OCI-LY1 (cell line): ENCODE data around the gene GLT1D1.

ENCODE experiments used
- H2AFZ ChIP-seq: fragments of 200-600 bp; sonication (generic), shearing (Covaris generic); 2 replicates; pipeline ENCODE4 v1.6.0; 2014; ENCODE audit warnings: antibody characterized with exemption, mild to moderate bottlenecking, low read length
- H3F3A ChIP-seq: fragments of 200-600 bp; sonication (generic), shearing (Covaris generic); 2 replicates; pipeline ENCODE4 v1.6.0; 2014; ENCODE audit warnings: mild to moderate bottlenecking, antibody characterized with exemption, low read length, moderate library complexity; ENCODE audit not compliant: insufficient read depth
- H3K27ac ChIP-seq: fragments of 200-600 bp; sonication (generic); 2 replicates; pipeline ENCODE4 v1.5.1; 2014; ENCODE audit warnings: low read length, mixed run types, mild to moderate bottlenecking, low read depth; ENCODE audit not compliant: poor library complexity, severe bottlenecking
- H3K27me3 ChIP-seq: fragments of 200-600 bp; sonication (generic); 2 replicates; pipeline ENCODE4 v1.6.0; 2014; ENCODE audit warnings: antibody characterized with exemption, mild to moderate bottlenecking, low read length, moderate library complexity; ENCODE audit not compliant: insufficient read depth
- H3K36me3 ChIP-seq: fragments of 200-600 bp; sonication (generic); 2 replicates; pipeline ENCODE4 v1.6.1; 2014; ENCODE audit warnings: mild to moderate bottlenecking, antibody characterized with exemption, low read length, moderate library complexity, mixed read lengths; ENCODE audit not compliant: insufficient read depth
- H3K4me1 ChIP-seq: fragments of 200-600 bp; sonication (generic); 2 replicates; pipeline ENCODE4 v1.5.1; 2014; ENCODE audit warnings: mild to moderate bottlenecking, low read length, moderate library complexity; ENCODE audit not compliant: insufficient read depth, severe bottlenecking
- H3K4me2 ChIP-seq: fragments of 200-600 bp; sonication (generic), shearing (Covaris generic); 2 replicates; pipeline ENCODE4 v1.6.1; 2014; ENCODE audit warnings: low read length
- H3K4me3 ChIP-seq: fragments of 200-600 bp; sonication (generic); 2 replicates; pipeline ENCODE4 v1.5.1; 2014; ENCODE audit warnings: low read length, low read depth, mild to moderate bottlenecking, mixed read lengths; ENCODE audit not compliant: poor library complexity, severe bottlenecking
- H3K79me2 ChIP-seq: fragments of 200-600 bp; shearing (Covaris generic); 2 replicates; pipeline ENCODE4 v1.6.1; 2016; ENCODE audit warnings: mixed run types, low read length, mixed read lengths; ENCODE audit not compliant: insufficient read depth
- H3K9ac ChIP-seq: fragments of 200-600 bp; sonication (generic), shearing (Covaris generic); 2 replicates; pipeline ENCODE4 v1.6.1; 2014; ENCODE audit warnings: mild to moderate bottlenecking, low read length, mixed read lengths
- H3K9me2 ChIP-seq: fragments of 200-600 bp; sonication (generic), shearing (Covaris generic); 2 replicates; pipeline ENCODE4 v1.6.1; 2014; ENCODE audit warnings: low read depth, mild to moderate bottlenecking, low read length, mixed read lengths
- H3K9me3 ChIP-seq: fragments of 200-600 bp; shearing (Covaris generic); 2 replicates; pipeline ENCODE4 v1.6.1; 2014; ENCODE audit warnings: low read length, mixed read lengths
- H4K20me1 ChIP-seq: fragments of 200-600 bp; sonication (generic), shearing (Covaris generic); 2 replicates; pipeline ENCODE4 v1.6.0; 2016; ENCODE audit warnings: mild to moderate bottlenecking, low read length; ENCODE audit not compliant: insufficient read depth
- CTCF ChIP-seq: fragments of 200-600 bp; sonication (generic), shearing (Covaris generic); IDR thresholded peaks from 2 replicates; pipeline ENCODE4 v1.5.1; 2017; ENCODE audit warnings: mild to moderate bottlenecking, antibody characterized with exemption, low read length, moderate library complexity, mixed read lengths
- EZH2 ChIP-seq: fragments of 200-600 bp; sonication (generic), shearing (Covaris generic); IDR thresholded peaks from 2 replicates; pipeline ENCODE4 v1.8.0; 2017; ENCODE audit warnings: borderline replicate concordance, mixed run types, mild to moderate bottlenecking, antibody characterized with exemption, low read length, moderate library complexity, mixed read lengths

GLT1D1 gene

GRCh38 chr12:128819293-128820144, 33.8 kb upstream of the GLT1D1 start:
- H3K9ac ChIP-seq: no peak overlapping the region
- peak overlapping the region; percentile 64 for H3K4me2 ChIP-seq
- peaks cover 14% of the 10 kb centered on the region for H3K36me3 ChIP-seq
- H2AFZ ChIP-seq: no peak overlapping the region
- no peaks in the 10 kb centered on the region for H3K9me2 ChIP-seq
- H3K4me3 ChIP-seq: no peak overlapping the region
- TF ChIP-seq EZH2 (no peak), CTCF (no peak)
- H3K79me2 ChIP-seq: peaks cover 56% of the 10 kb centered on the region
- peaks cover 78% of the 10 kb centered on the region for H3K4me1 ChIP-seq
- H3K9me3 ChIP-seq: no peaks in the 10 kb centered on the region
- H3K27me3 ChIP-seq: no peaks in the 10 kb centered on the region
- H3F3A ChIP-seq: no peaks in the 10 kb centered on the region
- H4K20me1 ChIP-seq: no peaks in the 10 kb centered on the region
- H3K27ac ChIP-seq: peak overlapping the region; percentile 91

- Histone ChIP-seq H3K4me2 (peak overlapping the region; percentile 64), H3K9me2 (no peaks in the 10 kb centered on the region), H3K9ac (peak overlapping the region; percentile 50; the same call in 1 of the 2 replicates), H3K36me3 (peaks cover 7% of the 10 kb centered on the region; the same call in 1 of the 2 replicates), H3K27me3 (no peaks in the 10 kb centered on the region), H4K20me1 (no peaks in the 10 kb centered on the region), H3K79me2 (peaks cover 48% of the 10 kb centered on the region), H3F3A (no peaks in the 10 kb centered on the region), H2AFZ (no peak overlapping the region), H3K4me1 (peaks cover 83% of the 10 kb centered on the region), H3K9me3 (no peaks in the 10 kb centered on the region), H3K4me3 (peak overlapping the region; percentile 42), H3K27ac (peak overlapping the region; percentile 91)
- no peak for TF ChIP-seq EZH2
- no peak for TF ChIP-seq CTCF
These were observed 33.0 kb upstream of the GLT1D1 start for GRCh38 chr12:128820253-128820652.

GRCh38 chr12:128820723-128821432, 32.4 kb upstream of the GLT1D1 start:
- Histone ChIP-seq H2AFZ (no peak overlapping the region), H3K36me3 (peaks cover 7% of the 10 kb centered on the region; the same call in 1 of the 2 replicates), H3F3A (no peaks in the 10 kb centered on the region), H3K4me3 (peak overlapping the region; percentile 92), H3K79me2 (peaks cover 43% of the 10 kb centered on the region), H4K20me1 (no peaks in the 10 kb centered on the region), H3K9ac (peak overlapping the region; percentile 50; the same call in 1 of the 2 replicates), H3K9me3 (no peaks in the 10 kb centered on the region), H3K27ac (peak overlapping the region; percentile 91), H3K4me1 (peaks cover 80% of the 10 kb centered on the region), H3K4me2 (peak overlapping the region; percentile 64), H3K9me2 (no peaks in the 10 kb centered on the region), H3K27me3 (no peaks in the 10 kb centered on the region)
- TF ChIP-seq CTCF: no peak
- no peak for TF ChIP-seq EZH2
